HT-29 (cell line): ENCODE results near the gene FGFRL1. TPM values are rescaled to one million over a fixed set of nuclear protein-coding genes. Genes with fewer than 3 reads are reported as not detected.
A peak's percentile ranks its signal among the peaks of the same experiment; 100 is the strongest.

Experiments used
- DNase-seq: peaks from one replicate; pipeline ENCODE4 v3.0.0-alpha.2; 2015; ENCODE audit warnings: low spot score
- total RNA-seq: library from RNA; depleted of rRNA; stranded (reverse); fragments of >200 nt; shearing (Covaris generic); gene quantifications from 2 replicates; pipeline ENCODE4 v1.2.3, GENCODE V29; 2014

Gene FGFRL1
- total RNA-seq, 1 experiment from 2014 or later: 76.9 TPM

GRCh38 chr4:1004557-1005485 lies 6.6 kb upstream of the FGFRL1 start:
- DNase-seq: no peak

- DNase-seq: no peak
These were observed 4.6 kb upstream of the FGFRL1 start for GRCh38 chr4:1006856-1007255.

DNA sequence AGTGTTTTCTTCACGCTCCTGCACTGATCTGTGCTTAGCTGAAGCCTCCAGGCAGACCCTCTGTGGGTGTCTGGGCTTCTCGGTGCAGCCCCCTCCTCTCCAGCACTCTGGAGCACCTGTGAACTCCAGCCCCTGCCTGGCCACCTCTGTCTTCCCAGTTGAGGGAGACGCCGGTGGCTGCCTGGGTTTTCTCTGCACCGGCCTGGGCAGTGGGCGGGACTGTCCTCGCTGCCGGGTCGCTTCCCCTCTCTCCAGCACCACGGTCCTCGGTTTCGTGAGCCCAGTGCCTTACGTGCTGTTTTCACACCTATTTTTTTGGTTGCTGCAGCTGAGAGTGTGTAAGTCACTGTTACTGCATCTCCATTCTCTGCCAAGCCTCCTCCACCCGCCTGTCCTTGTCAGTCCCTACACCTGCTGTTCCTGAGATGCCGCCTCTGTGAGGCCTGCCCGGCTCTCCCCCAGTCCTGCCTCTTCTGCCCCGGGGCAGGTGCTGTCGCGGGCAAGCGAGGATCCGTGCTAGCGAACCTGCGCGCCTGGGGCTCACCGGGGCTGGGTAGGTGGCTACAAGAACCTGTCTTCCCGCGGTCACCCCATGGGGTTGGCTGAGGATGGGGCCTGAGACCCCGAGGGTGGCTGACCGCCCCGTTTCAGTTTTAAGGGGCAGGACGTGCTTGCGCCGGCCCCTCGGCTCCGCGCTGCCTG lies 2.4 kb upstream of the FGFRL1 start:
- DNase-seq: peak; percentile 17

DNA sequence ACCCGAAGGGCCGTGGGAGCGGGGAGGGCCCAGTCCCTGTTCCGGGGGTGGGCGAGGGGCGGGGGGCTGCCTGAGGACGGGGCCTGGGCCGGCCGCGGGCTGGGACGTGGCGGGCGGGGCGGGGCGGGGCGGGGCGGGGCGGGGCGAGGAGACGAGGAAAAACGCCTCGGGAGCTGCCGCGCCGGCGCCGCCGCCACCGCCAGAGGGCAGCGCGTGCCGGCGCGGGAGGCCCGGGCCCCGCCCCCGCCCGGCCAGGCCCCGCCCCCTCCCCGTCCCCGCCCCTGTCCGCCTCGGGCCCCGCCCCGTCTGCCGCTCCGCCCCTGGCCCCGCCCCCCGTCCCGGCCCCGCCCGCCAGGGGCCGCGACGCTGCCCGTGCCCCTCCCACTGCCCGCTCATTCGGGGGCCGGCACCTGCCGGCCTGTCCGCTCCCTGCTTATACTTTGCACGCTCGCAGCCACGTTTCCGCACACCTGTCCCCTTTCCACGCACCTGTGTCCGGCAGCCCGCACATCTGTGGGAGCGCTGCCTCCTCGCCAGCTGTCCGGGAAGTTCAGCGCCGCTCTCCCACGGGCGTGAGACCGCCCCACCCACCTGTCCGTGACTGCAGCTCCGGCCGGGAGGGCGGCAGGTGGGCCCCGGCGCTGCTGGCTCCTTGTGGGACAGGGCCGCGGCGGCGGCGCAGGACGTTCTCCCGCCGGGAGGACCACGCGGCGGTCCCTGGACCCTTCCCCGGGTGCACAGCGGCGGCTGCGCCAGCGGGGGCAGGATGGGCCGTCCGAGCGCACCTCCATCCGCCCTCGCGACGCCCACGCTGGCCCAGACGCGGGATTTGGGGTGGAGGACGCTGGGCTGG lies 1.7 kb upstream of the FGFRL1 start:
- peak; percentile 44 for DNase-seq

- peak; percentile 82 for DNase-seq
These were observed 918 bp upstream of the FGFRL1 start for GRCh38 chr4:1010395-1011021.

GRCh38 chr4:1011666-1012033 lies 224 bp downstream of the FGFRL1 start:
- DNase-seq: no peak

GRCh38 chr4:1012034-1012739 lies 761 bp downstream of the FGFRL1 start:
- DNase-seq: peak; percentile 74

- DNase-seq: no peak
These were observed 2.0 kb downstream of the FGFRL1 start for GRCh38 chr4:1013225-1014073.

GRCh38 chr4:1014291-1015167 lies 3.1 kb downstream of the FGFRL1 start:
- no peak for DNase-seq

DNA sequence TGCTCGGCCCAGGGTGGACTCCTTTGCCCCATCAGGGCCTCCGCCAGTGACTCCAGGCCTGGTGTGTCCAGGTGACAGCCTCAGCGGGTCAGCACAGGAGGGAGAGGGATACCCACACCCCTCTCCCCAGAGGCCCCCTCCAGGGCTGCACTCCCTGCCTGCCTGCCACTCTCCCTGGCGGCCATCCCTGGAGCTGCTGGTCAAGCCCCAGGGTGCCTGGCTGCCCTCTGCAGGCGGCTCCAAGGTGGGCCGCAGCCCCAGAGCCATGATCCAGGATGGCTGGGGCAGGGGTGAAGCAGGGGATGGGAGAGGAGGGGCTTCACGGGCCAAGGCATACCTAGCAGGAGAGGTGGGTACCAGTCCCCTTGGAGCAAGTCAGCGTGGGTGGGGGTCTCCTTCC lies 3.8 kb downstream of the FGFRL1 start:
- DNase-seq: no peak

GRCh38 chr4:1015746-1016145 lies 4.3 kb downstream of the FGFRL1 start:
- DNase-seq: no peak

DNA sequence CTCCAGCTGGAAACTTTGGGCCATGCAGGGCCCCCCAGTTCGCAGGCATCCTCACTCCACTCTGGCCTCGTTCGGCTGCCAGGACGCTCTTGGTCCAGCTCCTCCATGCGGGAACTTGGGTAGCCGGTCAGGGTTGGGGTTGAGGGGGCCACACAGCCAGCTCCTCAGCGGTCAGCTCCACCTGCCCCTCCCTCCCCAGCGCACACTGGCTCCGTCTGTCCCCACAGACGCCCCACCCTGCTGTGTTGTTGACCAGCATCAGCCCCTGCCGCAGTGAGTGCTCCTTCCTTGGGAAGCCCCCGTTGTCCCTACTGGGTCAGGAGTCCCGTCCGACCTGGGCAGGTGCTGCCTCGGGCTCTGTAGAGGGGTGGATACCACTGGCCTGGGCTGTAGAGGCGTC lies 5.8 kb downstream of the FGFRL1 start:
- DNase-seq: no peak

GRCh38 chr4:1017706-1018105 lies 6.3 kb downstream of the FGFRL1 start:
- no peak for DNase-seq

- no peak for DNase-seq
These were observed 7.0 kb downstream of the FGFRL1 start for GRCh38 chr4:1018147-1019020.

DNA sequence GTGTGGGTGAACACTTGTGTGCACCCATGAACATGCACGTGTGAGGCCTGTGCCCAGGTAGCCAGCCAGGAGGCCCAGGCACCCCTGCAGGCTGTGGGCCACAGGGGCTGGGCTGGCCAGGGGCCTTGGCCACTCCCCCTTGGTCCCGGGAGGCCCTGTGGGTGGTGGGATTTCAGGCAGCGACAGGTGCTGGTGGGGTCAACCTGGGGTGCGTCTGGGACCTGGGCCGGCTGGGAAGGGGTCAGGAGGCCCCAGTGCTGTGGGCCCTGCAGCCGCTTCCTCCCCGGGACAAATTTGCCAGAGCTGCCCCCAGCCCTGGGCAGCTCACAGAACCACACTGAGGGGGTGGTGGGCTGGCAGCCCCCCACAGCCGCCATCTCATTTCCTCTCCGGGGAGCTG lies 7.9 kb downstream of the FGFRL1 start:
- DNase-seq: no peak

DNA sequence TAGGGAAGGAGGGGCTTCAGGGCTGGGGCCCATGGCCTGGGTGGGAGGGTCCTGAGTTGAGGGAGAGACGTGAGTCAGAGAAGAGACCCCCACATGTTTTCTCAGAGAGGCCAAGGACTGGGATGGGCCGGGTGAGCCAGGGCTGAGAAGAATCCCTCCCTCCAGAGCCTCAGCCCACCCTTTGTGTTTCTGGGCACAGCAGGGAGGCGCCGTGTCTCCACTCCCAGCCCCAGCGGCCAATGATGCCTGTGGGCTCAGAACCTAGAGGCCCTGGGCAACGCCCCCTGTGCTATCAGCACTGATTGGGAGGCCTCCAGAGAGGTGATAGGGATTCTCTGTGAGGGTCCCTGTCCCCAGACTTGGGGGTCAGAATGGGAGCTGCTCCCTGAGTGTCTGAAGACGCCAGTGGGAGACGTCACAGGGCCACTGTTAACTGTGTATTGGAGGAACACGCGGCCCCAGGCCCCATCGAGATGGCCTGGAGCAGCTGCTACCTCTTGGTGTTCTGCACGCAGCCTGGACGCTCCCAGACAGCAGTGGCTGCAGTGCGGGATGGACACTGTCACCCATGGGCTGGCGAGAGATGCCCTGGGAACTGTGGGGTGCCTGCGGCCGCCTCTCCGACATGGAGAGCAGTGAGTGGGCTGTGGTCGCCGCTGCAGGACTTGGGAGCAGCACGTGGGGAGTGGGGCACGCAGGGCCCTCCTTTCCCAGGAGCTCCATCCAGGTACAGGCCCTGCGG lies 8.5 kb downstream of the FGFRL1 start:
- no peak for DNase-seq

GRCh38 chr4:1021386-1022050 lies 10.1 kb downstream of the FGFRL1 start:
- no peak for DNase-seq
